ENCODE measurements around the gene ELK3. TPM values are rescaled to one million over a fixed set of nuclear protein-coding genes. Genes with fewer than 3 reads are reported as not detected.

The ELK3 gene
- total RNA-seq, 1 donor from 2014 or later = 45.7 TPM

DNA sequence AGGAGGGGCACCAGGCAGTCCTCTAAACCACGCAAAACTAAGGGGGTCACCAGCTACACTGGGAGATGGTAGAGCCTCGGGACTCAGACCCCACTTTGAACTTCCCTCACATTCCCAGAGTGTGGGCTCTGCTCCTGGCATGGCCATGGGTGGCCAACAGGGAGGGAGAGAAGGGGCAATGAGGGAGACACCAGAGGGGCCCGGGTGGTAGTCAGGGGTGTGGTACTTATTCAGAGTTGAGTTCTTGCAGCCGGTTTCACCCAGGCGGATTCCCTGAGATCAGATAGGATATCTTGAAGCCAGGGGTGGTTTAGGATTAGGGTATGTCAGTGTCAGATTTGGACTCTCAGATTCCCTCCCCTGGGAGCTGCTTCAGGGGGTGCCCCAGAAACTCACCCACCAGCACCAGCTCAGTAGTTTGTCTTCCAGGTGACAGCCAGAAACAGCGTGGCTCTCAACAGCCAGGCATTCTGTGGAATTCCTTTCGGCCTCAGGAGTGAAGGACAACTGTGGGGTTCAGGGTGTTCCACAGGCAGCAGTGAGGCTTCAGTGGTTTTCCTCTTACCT is 56.0 kb downstream of the ELK3 start:
- TF ChIP-seq, protein P1, sequence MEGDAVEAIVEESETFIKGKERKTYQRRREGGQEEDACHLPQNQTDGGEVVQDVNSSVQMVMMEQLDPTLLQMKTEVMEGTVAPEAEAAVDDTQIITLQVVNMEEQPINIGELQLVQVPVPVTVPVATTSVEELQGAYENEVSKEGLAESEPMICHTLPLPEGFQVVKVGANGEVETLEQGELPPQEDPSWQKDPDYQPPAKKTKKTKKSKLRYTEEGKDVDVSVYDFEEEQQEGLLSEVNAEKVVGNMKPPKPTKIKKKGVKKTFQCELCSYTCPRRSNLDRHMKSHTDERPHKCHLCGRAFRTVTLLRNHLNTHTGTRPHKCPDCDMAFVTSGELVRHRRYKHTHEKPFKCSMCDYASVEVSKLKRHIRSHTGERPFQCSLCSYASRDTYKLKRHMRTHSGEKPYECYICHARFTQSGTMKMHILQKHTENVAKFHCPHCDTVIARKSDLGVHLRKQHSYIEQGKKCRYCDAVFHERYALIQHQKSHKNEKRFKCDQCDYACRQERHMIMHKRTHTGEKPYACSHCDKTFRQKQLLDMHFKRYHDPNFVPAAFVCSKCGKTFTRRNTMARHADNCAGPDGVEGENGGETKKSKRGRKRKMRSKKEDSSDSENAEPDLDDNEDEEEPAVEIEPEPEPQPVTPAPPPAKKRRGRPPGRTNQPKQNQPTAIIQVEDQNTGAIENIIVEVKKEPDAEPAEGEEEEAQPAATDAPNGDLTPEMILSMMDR (conservative IDR thresholded peaks at IDR 0.05; ENCODE audit: low read depth, low read length) = no peak
- no peak overlapping the region for H3K4me3 ChIP-seq (ENCODE audit: low read depth, low read length)
- no peak for DNase-seq (ENCODE audit: low read depth)

DNA sequence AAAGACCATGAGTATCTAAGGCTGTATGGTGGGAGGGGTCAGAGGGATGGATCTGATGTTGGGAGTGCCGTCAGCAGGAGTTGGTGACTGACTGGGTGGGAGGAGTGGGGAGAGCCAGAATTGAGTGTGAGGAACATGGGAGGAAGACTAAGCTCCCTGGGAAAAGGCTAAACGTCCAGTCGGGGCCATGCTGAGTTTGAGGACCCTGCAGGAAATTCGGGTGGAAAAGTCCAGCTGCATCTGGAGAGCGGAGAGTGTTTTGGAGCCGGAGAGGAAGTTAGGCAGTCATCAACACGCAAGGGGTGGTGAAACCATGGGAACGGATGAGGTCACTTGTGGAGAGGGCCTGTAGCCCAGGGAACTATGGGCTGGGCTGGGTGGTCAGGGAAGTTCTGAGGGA is 60.9 kb downstream of the ELK3 start:
- no peak overlapping the region for H3K4me3 ChIP-seq (ENCODE audit: low read depth, low read length)
- DNase-seq (ENCODE audit: low read depth) = no peak
- TF ChIP-seq, protein P1 (conservative IDR thresholded peaks at IDR 0.05; ENCODE audit: low read depth, low read length) = no peak

GRCh38 chr12:96256672-96257361 is 62.6 kb downstream of the ELK3 start:
- no peak for DNase-seq (ENCODE audit: low read depth)
- no peak overlapping the region for H3K4me3 ChIP-seq (ENCODE audit: low read depth, low read length)
- TF ChIP-seq, protein P1 (conservative IDR thresholded peaks at IDR 0.05; ENCODE audit: low read depth, low read length) = no peak

GRCh38 chr12:96257550-96258103 is 63.5 kb downstream of the ELK3 start:
- no peak overlapping the region for H3K4me3 ChIP-seq (ENCODE audit: low read depth, low read length)
- TF ChIP-seq, protein P1 (conservative IDR thresholded peaks at IDR 0.05; ENCODE audit: low read depth, low read length) = no peak
- no peak for DNase-seq (ENCODE audit: low read depth)

DNA sequence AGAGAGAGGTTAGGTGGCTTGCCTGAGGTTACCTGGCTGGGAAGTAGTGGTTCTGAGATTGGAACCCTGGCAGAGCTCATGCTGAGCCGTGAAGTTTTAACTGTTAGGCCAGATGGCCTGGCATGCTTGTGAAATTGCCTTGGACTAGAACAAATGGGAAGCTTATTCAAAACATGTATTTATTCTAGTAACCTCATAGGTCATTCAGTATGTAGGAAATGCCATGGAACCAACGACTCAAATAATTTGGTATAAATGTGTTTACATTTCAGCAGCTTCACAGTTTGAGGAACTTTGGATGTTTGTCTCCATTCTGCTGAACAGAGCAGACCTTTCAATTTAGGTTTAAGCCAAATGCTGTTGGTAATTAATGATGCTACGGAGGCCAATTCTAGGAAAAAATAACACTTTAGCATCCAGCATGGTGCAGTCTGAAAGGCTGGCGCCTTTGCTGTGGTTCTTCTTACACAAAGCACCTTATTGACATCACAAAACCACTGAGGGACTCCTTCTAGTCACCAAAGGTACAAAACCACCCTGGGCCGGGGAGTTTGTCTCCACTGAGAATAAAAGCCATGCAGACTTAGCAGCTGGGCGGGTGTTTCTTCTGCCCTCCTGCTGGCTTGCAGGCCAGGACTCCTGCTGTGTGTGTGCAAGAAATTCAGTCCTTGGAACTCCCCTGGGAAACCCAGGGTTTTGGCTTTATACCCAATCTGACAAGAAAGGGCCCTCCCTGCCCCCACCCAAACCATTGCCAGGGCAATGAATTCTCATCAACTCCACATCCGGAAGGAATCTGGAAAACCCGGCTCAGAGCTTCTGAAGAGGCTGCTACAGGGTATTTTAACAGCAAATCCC is 64.2 kb downstream of the ELK3 start:
- no peak for DNase-seq (ENCODE audit: low read depth)
- TF ChIP-seq, protein P1 (conservative IDR thresholded peaks at IDR 0.05; ENCODE audit: low read depth, low read length) = no peak
- H3K4me3 ChIP-seq (ENCODE audit: low read depth, low read length) = no peak overlapping the region

- TF ChIP-seq, protein P1 (conservative IDR thresholded peaks at IDR 0.05; ENCODE audit: low read depth, low read length) = no peak
These were observed 66.1 kb downstream of the ELK3 start for GRCh38 chr12:96260231-96260630.

More at GRCh38 chr12:96260231-96260630, 66.1 kb downstream of the ELK3 start:
- H3K4me3 ChIP-seq (ENCODE audit: low read depth, low read length) = no peak overlapping the region
- no peak for DNase-seq (ENCODE audit: low read depth)

All from epithelial cell of proximal tubule (primary cell).